ENCODE measurements around the gene ZIC1.

ZIC1 gene

DNA sequence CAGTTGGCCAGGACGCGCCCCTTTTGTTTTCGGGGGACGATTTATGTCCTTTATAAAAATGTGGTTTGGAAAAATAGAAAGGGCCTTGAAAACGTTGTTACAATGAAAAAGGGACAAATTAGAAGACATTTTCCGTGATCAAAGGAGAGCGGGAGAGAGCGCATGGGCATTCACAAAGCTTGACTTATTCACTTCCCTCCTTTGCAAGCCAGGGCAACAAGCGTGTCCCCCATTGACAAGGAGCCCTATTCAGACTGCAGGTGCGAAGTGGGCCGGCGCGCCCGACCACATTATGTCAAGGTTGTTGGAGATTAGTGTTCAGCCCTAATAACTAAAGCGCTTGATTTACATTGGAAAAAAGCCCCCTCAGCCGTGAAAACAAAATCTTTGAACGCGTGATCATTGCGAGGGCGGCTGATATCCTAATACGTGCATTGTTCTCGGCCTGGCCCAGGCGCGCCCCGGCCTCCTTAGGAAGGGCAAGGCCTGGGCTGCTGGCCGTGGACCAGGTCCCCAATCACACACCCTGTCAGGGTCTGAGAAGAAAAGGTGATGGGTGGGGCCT, 28.7 kb upstream of the ZIC1 start:
- no peak for DNase-seq

DNA sequence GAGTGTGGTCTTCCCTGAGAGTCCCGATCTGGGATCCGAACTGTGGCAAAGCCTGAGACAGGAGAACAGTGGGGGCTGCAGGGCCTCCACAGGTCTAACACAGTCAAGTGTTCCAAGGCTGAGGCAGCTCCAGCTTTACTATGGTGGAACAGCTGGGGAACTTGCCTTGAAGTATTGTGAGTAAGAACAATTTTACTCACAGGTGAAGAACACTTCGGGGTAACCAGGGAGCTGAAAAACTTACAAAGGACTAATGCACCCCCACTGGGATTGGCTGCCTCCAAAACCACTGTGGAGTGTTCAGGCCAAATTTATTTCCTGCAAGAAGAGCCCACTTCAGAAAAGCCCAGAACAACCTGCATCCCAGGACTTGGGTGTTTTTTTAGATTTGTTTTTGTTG, 28.2 kb upstream of the ZIC1 start:
- DNase-seq = no peak

DNA sequence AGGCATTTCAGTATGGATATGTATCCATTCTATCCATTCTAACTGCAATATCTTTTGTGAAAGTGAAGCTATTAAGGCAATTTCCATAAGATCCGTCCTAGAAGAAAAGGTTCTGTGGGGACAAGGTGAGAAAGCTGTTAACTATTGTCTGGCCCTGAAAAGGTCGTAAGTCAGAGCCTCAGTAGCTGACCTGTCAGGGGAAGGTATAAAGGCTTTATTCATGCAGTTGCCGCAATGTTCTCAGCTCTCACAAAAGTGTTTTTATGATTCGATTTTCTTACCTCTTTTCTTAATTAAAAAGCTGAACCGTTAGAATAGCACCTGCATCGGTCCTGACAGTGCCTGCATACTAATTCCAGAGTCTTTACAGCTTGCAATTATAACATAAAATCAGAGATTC, 27.6 kb upstream of the ZIC1 start:
- DNase-seq = no peak

DNA sequence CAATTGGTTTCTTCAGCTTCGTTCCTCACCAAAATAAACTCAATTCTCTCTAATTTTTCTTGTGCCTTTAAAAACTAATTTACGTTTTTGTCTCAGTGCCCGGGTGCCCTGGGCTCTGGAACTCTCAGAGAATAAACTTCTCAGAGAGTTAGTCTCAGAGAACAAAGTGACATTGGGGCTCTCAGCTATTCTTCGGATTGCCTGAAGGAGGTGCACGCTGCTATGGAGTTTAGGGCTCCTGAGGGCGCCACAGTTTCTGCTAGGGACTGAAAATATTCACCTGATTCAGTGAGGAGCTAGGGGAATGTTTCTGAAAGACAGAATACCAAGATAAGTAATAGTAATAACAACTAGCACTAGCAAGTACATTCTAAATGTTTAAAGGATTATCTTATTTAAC, 25.5 kb upstream of the ZIC1 start:
- DNase-seq = no peak

DNA sequence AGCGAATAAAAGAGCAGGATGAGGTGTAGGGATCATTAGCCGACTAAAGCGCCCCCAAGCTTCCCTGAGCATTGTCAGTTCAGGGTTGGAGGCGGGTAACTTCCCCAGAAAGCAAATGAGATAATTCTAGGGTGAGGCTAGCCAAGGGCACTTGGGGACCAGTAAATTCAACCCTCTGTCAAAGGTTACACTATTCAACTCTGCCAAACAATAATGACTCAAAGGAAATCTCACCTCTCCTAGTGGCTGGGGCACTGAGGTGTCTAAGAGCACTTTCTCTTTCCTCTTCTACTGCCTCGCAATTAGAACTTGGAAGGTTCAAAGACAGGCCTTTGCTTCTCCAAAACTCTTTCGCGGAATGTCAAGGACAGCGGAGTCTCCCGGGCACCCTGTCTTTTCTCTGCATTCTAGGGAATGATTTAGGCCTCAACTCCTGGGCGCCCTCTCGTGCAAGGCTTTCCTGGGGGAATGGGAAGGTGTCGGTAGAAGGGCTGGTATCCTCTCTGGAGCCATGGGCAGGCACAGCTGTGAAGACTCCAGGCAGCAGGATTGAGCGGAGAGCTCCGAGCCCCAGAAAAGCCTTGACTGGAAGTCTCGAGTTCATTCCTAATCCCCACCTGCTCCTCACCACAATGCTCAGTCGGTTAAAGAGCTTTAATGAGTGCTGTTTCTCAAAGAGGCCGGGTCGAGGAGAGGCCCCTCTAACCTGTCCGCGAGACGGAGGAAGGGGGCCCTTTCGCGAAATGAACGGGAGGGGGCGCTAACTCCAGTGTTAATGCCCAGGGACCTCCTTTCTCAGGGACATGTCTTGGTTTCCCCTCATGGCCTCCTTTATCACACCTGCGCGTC, 24.7 kb upstream of the ZIC1 start:
- no peak for DNase-seq

DNA sequence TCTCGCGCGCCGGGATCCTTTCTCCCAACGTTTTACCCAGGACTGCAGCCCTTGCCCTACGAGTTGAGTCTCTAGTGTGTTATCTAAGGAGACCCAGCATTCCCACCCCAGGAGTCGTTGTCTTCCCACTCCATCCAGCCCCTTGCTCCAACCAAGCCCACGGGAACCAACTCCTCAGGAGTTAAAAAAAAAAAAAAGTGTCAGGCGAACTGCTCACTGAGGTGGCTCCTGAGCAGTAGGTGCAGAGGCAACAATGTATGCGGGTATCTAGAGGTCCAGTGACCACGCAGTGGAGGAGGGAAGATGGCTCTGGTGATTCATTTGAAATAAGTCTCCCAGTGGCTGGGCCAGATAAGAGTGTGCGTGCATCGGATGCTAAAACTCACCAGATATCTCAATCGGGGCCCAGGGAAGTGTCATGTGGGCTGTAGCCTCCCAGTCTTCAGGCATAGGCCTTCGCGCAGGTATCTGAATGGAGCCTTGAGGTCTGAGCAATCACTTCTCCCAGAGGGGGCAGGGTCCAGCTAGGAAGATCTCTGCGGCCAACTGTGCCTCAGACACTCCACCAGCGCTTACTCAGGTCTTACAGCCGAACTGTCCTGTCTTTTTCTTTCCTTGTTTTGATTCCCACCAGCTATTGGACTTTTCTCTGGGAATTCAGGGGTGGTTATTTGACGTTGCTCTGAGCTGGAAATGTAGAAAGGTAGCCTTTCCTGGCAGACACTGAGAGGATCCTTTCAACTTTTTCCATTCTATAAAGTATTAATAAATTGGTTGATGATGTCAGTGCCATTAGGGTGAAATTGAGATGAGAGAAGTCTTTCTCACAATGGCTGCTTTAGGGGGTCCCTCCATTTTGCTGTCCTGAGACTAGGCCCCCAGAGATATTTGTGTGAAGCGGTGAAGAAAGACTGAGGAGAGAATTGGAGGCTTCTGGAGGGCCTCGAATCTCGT, 23.8 kb upstream of the ZIC1 start:
- DNase-seq = no peak

DNA sequence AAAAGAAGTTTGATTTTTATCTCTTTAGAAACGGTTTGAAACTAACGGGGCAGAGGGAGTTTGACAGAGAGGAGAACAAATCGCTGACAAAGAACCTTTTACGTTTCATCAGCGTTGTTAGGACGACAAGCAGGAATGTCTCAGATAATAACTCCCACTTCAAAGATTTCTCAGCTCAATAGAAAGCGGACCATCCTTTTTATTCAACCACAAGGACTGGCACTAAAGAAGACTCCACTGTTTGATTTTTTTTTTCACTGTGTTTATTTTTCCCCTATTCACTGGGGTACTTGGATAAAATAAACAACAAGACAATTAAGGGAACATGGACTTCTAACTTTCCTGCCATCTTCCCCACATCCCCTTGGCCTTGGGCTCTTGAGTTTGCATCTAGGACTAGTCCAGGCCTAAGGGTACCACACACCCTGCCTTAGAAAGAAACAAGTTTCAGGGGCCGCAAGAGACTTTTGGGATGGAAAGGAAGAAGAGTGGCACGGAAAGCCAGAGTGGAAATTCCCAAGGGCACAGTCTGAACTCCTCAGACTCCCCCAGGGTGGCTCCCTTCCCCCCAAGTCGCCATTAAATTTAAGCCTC, 21.8 kb upstream of the ZIC1 start:
- DNase-seq = no peak

DNA sequence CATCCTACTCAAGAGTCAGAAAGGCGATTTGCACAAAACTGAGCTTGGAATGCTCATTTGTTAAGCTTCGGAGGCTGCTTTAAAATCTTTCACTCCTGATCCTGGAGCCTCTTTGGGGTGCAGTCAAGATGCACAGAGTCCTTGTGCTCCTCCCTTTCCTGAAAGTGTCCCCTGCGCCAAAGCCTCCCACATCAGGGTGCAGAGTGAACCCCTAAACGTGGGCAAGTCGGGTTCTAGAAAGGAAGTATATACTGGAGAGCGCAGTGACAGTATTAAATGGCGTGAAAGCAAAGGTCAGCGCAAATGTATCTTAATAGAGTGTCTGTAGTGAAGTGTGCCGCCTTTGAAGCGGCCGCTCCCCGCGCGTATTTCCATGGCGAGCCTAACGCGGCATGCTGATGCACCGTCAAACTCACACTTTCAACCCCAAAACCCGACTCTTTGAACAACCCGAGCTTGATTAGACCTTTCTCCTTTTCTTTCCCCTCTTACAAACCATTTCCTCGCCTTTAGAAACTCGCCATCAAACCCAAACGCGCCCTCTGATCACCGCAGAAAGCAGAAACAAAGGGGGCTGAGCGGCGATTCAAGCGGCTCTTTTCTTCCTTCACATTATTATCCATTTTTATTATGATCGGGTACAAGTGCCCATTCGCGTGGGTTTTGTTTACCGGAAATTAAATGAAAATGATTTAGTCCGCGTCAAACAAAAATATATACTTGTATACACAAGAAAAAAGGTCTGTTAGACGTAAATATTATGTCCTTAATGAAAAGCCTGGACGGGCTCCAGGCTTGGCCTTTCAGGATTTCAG, 21.1 kb upstream of the ZIC1 start:
- no peak for DNase-seq

DNA sequence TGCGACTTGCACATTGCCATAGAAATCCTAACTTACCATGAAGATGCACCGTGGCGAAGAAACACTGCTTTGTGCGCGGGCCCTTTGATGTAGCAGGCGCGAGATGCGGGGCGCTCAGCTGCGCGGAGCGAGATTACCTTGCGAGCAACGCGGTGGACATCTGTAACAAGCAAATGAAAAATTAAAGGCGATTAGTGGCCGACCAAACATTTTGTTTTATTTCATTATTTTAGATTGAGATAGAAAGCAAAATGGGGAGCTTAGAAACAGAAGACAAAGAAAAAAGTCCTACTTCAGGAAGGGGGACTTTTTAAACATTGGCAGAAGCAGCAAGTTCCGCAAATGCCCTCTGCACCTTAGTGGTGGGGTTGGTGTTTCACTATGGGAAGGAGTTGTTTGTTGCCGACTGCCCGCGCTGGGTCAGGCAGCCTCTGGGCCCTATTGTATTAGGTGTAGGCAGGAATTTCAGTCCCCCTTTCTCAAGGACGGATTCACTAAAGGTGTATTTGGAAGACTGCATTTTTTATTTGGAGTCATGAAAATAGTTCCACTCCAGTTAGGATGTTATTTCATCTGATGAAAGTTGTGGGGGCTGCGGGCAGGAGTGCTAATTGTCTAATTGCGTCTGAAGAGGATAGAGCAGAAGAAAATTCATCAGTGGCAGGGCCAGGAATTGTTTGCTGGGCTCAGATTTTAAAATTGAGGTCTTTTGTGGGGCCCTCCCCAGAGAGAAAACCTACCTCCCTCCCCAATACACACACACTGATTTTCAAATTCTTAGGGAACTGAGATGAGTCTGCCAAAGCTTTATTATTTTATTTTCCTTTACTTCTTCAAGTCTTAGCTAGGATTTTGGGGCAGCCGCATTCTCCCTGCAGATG, 20.2 kb upstream of the ZIC1 start:
- no peak for DNase-seq

DNA sequence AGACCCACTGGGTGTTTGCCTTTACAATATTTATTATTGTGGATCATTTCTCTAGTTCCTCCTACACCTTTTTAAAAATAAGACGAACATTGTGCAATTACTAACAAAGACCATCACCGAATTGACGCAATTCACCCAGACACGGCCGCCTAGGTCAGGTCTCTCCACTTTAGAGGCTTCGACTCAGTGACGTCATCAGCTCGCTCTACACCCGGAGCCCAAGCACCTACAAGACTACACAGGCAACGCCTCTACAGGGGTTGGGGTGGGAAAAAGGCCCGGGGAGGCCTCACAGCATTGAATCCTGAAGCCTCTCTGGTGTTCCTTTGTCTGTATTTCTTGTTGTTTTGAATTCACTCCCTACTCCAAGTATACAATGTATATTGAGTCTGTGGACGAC, 19.4 kb upstream of the ZIC1 start:
- DNase-seq = no peak

DNA sequence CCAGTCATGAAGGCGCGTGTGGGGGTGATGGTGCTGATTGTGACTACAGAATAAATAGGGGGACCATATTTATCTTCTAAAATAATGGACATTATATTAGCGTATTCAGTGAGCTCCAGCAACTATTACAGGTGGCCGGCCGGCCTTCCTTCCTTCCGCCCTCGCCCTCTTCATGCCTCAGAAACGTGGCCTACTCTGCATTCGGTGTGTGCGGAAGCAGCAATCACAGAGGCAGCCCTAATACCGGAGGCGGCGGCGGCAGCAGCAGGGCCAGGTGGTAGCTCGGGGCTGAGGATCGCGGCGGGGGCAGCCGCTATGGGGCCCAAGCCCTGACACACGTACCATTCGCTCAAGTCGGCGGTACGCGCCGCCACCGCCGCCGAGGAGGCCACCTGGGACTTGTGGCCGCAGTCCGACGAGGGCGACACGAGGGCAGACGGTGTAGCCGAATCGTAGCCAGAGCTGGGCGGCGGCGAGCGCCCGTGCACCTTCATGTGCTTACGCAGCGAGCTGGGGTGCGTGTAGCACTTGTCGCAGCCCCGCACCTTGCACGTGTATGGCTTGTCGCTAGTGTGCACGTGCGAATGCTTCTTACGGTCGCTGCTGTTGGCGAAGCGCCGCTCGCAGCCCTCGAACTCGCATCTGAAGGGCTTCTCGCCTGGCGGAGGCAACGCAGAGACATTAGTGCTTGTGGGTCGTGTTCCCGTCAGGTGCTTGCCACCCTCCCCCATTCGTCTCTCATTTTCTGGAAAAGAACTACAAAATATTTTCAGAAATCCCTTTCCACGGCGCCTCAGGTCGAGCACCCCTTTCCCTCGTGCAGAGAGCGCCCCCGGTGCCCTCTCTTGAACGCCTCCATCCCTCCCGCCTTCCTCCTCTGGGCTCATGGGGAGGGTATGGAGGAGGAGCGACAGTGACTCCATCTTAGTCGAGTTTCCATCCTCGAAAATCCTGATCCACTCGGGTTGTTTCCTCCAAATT, 18.3 kb upstream of the ZIC1 start:
- DNase-seq = no peak

DNA sequence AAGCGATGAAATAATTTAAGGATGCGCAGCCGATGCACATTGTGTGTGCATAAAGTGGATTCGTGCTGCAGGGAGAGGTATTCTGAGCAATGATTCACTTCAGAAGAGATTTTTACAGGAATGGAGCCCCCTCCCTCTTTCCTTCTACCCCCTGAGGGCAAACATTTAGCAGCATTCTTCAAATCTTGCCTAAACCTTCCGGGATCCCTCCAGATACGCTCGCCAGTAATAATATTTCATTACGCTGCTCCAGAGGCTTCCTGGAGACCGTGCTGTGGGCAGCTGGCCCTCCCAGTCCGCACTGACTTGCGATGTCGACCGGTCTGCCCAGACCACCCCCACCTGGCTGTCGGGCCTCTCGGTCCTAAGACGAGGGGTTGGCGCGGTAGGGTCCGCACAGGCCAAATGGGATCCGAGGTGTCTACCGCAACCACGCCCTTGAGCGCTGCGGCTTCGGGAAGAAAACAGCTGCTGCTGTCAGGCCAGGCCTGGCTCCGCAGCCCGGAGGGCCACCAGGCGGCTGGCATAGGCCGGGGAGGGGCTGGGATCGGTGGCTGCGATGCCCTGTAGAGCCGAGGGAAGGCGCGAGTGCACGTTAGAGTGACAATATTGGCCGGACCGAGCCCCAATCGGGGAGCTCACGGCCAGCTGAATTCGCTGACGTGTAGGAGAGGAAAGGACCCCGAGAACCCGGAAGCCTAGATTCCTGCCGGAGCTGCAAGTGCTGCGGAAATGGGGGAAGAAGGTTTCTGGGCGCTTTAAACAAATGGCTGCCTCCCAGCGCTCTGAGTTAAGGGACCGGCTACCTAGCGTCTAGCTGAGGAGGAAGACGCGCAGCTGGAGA, 17.2 kb upstream of the ZIC1 start:
- DNase-seq = no peak

DNA sequence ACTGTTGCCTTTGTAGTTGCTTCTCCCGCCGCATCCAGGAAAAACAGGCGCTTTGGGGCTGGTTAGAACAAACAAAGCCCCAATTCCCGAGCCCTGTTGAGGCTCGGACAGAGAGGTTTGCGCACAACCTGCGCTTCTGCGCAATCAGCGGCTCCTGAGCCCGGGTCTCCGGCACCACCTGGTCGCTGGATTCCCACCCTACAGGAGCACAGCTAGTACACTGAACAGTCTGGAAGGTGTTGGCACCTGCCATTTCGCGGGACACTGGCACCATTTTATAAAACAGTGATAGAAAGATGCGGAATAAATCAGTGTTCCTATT, 16.6 kb upstream of the ZIC1 start:
- DNase-seq = no peak

DNA sequence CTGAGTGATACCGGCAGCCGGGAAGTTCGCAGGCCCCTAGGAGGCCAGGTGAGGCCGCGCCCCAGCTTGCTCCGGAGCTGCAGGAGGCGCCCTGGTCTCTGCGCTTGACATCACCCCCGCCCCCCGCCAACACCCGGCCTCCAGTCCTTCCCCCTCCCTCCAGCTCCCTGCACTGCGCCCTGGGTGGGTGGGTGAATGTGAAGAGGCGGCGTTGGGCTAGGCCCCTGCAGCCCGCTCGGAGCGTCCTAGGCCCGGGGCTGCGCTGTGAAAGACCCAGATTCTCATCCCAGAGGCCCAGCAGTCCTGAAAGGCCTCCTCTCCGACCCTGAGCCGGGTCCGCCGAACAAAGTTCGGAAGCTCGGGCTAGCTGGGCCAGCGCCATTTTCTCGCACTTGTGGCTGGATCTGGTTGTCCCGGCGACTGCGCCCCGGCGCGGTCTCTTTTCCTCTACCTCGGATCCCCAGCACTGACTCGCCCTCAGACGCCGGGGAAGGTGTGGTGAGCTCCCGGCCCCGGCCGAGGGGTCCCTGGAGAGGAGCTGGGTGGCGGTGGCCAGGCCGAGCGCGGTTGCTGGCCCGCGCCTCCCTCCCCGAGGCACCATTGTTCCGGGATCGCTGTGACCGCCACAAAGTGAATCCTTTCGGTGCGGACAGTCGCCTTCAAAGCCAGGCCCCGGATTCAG, 15.8 kb upstream of the ZIC1 start:
- no peak for DNase-seq

DNA sequence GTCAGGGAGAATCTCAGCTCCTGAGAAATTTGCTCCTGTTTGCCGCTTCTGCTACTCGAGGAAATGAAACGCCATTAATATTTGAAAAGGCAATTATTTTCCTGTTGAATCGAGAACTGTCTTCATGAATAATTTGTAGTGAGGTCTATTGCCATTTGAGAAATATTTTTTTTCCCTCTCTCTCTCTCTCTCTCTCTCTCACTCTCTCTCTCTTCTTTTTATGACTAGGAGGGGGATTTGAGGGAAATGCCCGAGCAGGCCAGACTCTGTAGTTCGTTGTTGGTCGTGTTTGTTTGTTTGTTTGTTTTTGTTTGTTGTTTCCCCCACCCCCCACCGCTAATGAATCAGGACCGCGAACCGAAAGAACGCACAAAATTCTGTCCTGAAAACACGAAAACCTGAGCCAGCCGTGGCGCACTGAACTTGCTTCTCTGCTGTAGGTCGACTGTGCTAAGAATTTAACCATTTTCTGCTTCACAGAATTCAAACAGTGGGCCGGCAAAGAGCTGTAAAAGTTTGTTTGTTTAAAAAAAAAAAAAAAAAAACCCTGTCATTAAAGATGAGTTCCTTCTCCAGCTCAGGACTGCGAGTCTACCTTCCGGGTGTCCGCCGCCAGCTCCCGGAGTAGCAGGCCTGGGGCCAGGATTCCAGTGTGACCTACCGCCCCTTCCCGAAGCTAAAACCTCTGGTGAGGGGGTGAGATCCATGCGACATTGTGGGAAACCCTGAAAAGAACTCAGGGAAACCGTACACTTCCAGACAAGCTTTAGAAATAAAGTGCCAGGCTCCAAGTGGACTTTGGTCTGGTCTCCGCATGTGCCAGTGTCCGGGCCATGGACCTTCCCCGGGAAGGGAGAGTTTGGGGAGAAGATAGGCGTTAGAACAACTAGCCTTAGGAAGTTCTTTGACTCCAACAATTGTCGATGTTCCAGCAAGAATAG, 15.0 kb upstream of the ZIC1 start:
- DNase-seq = no peak

DNA sequence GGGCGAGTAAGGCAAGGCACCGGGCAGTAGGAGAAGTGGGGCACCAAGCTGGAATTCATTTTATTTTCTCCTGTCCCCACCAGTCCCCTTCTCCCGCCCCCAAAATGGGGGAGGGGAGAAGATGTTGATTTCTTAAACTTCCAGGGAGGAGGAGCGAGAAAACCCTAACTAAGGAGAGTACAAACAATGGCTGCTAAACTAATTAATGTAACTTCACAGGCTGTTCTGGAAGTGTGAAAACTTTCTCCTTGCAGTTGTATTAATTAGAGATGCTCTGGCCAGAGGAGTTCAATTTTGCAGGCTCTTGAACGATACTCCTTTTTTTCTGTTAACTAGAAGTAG, 14.3 kb upstream of the ZIC1 start:
- DNase-seq = no peak

All from suppressor macrophage (primary cell).